ENCODE results near the gene HS6ST3. TPM values are rescaled to one million over a fixed set of nuclear protein-coding genes. Genes with fewer than 3 reads are reported as not detected.

HS6ST3 gene
- total and polyA plus RNA-seq, 12 donors: 2.1 to 27.1 (median 6.2) TPM

DNA sequence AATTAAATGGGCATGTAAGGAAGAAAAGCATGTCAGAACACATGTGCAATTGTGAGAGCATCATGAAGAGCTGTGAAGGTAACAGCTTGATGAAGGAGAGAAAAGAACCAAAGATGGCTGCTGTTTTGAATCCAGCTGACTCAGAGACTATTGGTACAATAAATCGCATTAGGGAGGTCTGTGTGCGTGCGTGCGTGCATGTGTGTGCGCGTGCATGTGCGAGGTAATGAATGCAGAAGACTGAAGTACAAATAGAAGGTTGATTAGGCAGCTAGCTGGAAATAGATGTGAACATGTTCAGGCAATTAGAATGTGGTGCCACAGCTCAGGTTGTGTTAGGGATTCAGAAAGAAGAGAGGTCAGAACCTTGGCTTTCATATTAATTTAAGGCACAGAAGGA is 463.9 kb downstream of the HS6ST3 start:
- Histone ChIP-seq H3K36me3 (replicated peaks in 1 of 2) (no peaks in the 10 kb centered on the region), H3K9me3 (replicated peaks in 1 of 3) (no peaks in the 10 kb centered on the region), H3K4me3 (no peak overlapping the region), H3K27ac (no peak overlapping the region), H3K4me1 (replicated peaks in 1 of 2) (peaks cover 0 to 15% of the 10 kb centered on the region in 2 donors), H3K27me3 (no peaks in the 10 kb centered on the region)
- TF ChIP-seq CTCF (IDR thresholded peaks at IDR 0.05) (no peak), POLR2A (IDR thresholded peaks at IDR 0.05) (no peak)
- DNase-seq: no peak
- 91 to 97% (median 95%) methylated on average over 7 of the region's 7 CpGs for WGBS, 4 donors
- intact Hi-C loops (cut with DNase I): no loop called here

- no peak overlapping the region for H3K4me3 ChIP-seq
- no peaks in the 10 kb centered on the region for H3K9me3 ChIP-seq (replicated peaks in 1 of 3)
- H3K27me3 ChIP-seq: no peaks in the 10 kb centered on the region
- intact Hi-C loops (cut with DNase I): no loop called here
- no peak for DNase-seq
- WGBS, 4 donors: 79 to 82% (median 80%) methylated on average over 2 to 4 of the region's 4 CpGs
- H3K27ac ChIP-seq: no peak overlapping the region
- no peak for TF ChIP-seq POLR2A (IDR thresholded peaks at IDR 0.05)
- no peak for TF ChIP-seq CTCF (IDR thresholded peaks at IDR 0.05)
- H3K36me3 ChIP-seq (replicated peaks in 1 of 2): no peaks in the 10 kb centered on the region
- H3K4me1 ChIP-seq (replicated peaks in 1 of 2): no peaks in the 10 kb centered on the region
Observed at GRCh38 chr13:96573563-96573962, 483.7 kb downstream of the HS6ST3 start.

- Histone ChIP-seq H3K27me3 (no peaks in the 10 kb centered on the region), H3K4me3 (no peak overlapping the region), H3K36me3 (replicated peaks in 1 of 2) (no peaks in the 10 kb centered on the region), H3K4me1 (replicated peaks in 1 of 2) (peaks cover 0 to 5% of the 10 kb centered on the region in 2 donors), H3K9me3 (replicated peaks in 1 of 3) (no peaks in the 10 kb centered on the region), H3K27ac (no peak overlapping the region)
- WGBS, 4 donors: 82 to 89% (median 86%) methylated on average over 14 of the region's 14 CpGs
- TF ChIP-seq POLR2A (IDR thresholded peaks at IDR 0.05) (no peak), CTCF (IDR thresholded peaks at IDR 0.05) (no peak)
- DNase-seq: no peak
- intact Hi-C loops (cut with DNase I): no loop called here
Observed at GRCh38 chr13:96575423-96576320, 485.8 kb downstream of the HS6ST3 start.

DNA sequence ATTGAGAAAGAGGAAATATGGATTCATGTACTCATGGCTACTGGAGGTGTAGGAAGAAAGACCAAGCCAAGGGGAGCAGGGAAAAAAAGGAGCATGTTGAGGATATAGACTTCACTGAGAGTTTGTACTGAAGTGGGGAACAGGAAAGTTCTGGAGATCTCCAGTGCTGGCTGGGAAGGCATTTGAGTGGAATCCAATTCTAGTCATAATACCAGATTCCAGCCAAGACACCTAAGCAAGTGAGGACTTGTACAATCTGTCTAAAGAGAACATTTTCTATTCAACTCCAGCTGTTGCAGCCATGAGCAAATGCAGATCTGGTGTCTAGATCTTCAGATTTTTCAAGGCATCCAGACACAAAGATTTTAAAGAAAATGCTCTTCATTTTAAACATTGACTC is 491.8 kb downstream of the HS6ST3 start:
- intact Hi-C loops (cut with DNase I): no loop called here
- DNase-seq: no peak
- Histone ChIP-seq H3K27ac (no peak overlapping the region), H3K27me3 (no peaks in the 10 kb centered on the region), H3K4me3 (no peak overlapping the region), H3K4me1 (replicated peaks in 1 of 2) (peaks cover 0 to 5% of the 10 kb centered on the region in 2 donors), H3K9me3 (replicated peaks in 1 of 3) (peaks cover 0 to 1% (median under 1%) of the 10 kb centered on the region in 3 donors), H3K36me3 (replicated peaks in 1 of 2) (no peaks in the 10 kb centered on the region)
- no peak for TF ChIP-seq POLR2A (IDR thresholded peaks at IDR 0.05)
- TF ChIP-seq CTCF (IDR thresholded peaks at IDR 0.05): no peak

All from adrenal gland (tissue), 12 donors.